NK-92 (cell line): ENCODE data around the gene SINHCAF.
"Not testable (repeated sequence)": the region's sequence is repeated elsewhere in the genome, so short reads cannot be mapped to it uniquely, and the experiment has no call there.

Source experiments
- DNase-seq: peaks from one replicate; lab custom pipeline; 2025; ENCODE audit not compliant: unreplicated experiment; lab: John Stamatoyannopoulos, UW

SINHCAF gene

GRCh38 chr12:31267966-31268365, 58.0 kb downstream of the SINHCAF start:
- DNase-seq: no peak

GRCh38 chr12:31265722-31266121, 60.2 kb downstream of the SINHCAF start:
- DNase-seq: no peak

GRCh38 chr12:31263661-31264060, 62.3 kb downstream of the SINHCAF start:
- no peak for DNase-seq

- DNase-seq: no peak
Observed at GRCh38 chr12:31261744-31262143, 64.2 kb downstream of the SINHCAF start.

- DNase-seq: no peak
Observed at GRCh38 chr12:31260840-31261239, 65.1 kb downstream of the SINHCAF start.

- no peak for DNase-seq
Observed at GRCh38 chr12:31259136-31259886, 66.6 kb downstream of the SINHCAF start.

- DNase-seq: no peak
Observed at GRCh38 chr12:31257784-31258183, 68.2 kb downstream of the SINHCAF start.

GRCh38 chr12:31251707-31252611, 74.0 kb downstream of the SINHCAF start:
- DNase-seq: not testable (repeated sequence)

GRCh38 chr12:31250179-31250578, 75.8 kb downstream of the SINHCAF start:
- no peak for DNase-seq

GRCh38 chr12:31249356-31249755, 76.6 kb downstream of the SINHCAF start:
- no peak for DNase-seq

GRCh38 chr12:31248815-31249214, 77.1 kb downstream of the SINHCAF start:
- no peak for DNase-seq

- no peak for DNase-seq
Observed at GRCh38 chr12:31248337-31248736, 77.6 kb downstream of the SINHCAF start.

GRCh38 chr12:31246470-31246850, 79.5 kb downstream of the SINHCAF start:
- DNase-seq: no peak

GRCh38 chr12:31245822-31246469, 80.0 kb downstream of the SINHCAF start:
- DNase-seq: no peak

GRCh38 chr12:31242418-31242817, 83.5 kb downstream of the SINHCAF start:
- not testable (repeated sequence) for DNase-seq

- no peak for DNase-seq
Observed at GRCh38 chr12:31238764-31239387, 87.1 kb downstream of the SINHCAF start.

- not testable (repeated sequence) for DNase-seq
Observed at GRCh38 chr12:31238333-31238732, 87.6 kb downstream of the SINHCAF start.

GRCh38 chr12:31236998-31237637, 88.8 kb downstream of the SINHCAF start:
- no peak for DNase-seq

GRCh38 chr12:31235868-31236395, 90.0 kb downstream of the SINHCAF start:
- DNase-seq: no peak
